Tibial nerve (tissue), 4 donors: ENCODE measurements around the gene ZMYM4. TPM values are rescaled to one million over a fixed set of nuclear protein-coding genes. Genes with fewer than 3 reads are reported as not detected.

Experiments
- DNase-seq, 2 donors: peaks; one replicate each; pipeline ENCODE4 v3.0.0-alpha.2; 2019; ENCODE audit warnings: low spot score in 2 of 2
- H3K27ac ChIP-seq, 4 donors: fragments of 200-600 bp; sonication (generic) in 3 of 4; one replicate each; pipeline ENCODE4 v1.5.1; 2017 to 2019; ENCODE audit warnings: mild to moderate bottlenecking in 1 of 4
- H3K27me3 ChIP-seq, 2 donors: fragments of 200-600 bp; sonication (generic) in 1 of 2; one replicate each; pipeline versions ENCODE4 v1.5.1 to v1.6.0; 2017 to 2019
- H3K36me3 ChIP-seq, 3 donors: fragments of 200-600 bp; sonication (generic); one replicate each; pipeline ENCODE4 v1.5.1; 2018 to 2019
- H3K4me1 ChIP-seq, 4 donors: fragments of 200-600 bp; sonication (generic) in 3 of 4; one replicate each; pipeline ENCODE4 v1.5.1; 2017 to 2019
- H3K4me3 ChIP-seq, 4 donors: fragments of 200-600 bp; sonication (generic) in 3 of 4; one replicate each; pipeline ENCODE4 v1.5.1; 2017 to 2019; ENCODE audit warnings: mild to moderate bottlenecking in 1 of 4, moderate library complexity in 1 of 4
- H3K9me3 ChIP-seq, 4 donors: fragments of 200-600 bp; sonication (generic) in 3 of 4; one replicate each; pipeline ENCODE4 v1.5.1; 2017 to 2019
- CTCF ChIP-seq, 5 experiments: fragments of 200-600 bp in 3 of 5; fragments of 450-650 bp in 2 of 5; sonication (generic) in 3 of 5; IDR thresholded peaks; one replicate each; pipeline ENCODE4 v1.5.1; 2016 to 2019; ENCODE audit warnings: antibody characterized with exemption in 5 of 5, mild to moderate bottlenecking in 3 of 5, moderate library complexity in 2 of 5
- EP300 ChIP-seq, 2 donors: sonication (generic); formaldehyde crosslinking; IDR thresholded peaks; one replicate each; pipeline ENCODE4 v1.6.1; 2017; ENCODE audit warnings: antibody characterized with exemption in 2 of 2, mild to moderate bottlenecking in 1 of 2
- POLR2A ChIP-seq, 2 donors: fragments of 450-650 bp; IDR thresholded peaks; one replicate each; pipeline ENCODE4 v1.6.1; 2017; ENCODE audit warnings: antibody characterized with exemption in 2 of 2, mild to moderate bottlenecking in 2 of 2, moderate library complexity in 2 of 2
- WGBS, 2 donors: methylation state at CpG; one replicate each; pipeline ENCODE4 v1.1.5; 2018; 5-methylcytosine and 5-hydroxymethylcytosine counted together
- total RNA-seq, 4 donors: library from RNA; depleted of rRNA; stranded (reverse); fragments of >200 nt; gene quantifications; one replicate each; pipeline ENCODE4 v1.1.0, GENCODE V29; 2016

ZMYM4 gene
- total RNA-seq, 4 donors from 2014 or later = 22.2 to 38.7 (median 26.5) TPM

DNA sequence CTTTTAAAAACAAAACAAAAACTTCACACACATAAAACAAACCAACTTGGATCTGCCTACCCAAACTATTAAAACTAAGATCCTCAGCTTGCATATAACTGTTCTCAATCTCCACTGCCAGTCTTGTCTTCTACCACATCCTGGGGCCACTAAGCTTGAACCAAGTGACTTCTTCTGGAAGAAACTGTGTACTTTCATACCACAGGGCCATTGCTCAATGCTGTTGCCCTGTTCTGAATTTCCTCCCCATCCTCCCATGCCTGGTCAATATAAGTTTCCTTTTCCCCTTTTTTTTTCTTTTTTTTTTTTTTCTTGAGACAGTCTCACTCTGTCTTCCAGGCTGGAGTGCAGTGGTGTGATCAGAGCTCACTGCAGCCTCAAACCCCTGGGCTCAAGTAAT, 178.8 kb downstream of the ZMYM4 start:
- peaks cover 0 to 82% (median 8%) of the 10 kb centered on the region in 3 donors for H3K36me3 ChIP-seq

DNA sequence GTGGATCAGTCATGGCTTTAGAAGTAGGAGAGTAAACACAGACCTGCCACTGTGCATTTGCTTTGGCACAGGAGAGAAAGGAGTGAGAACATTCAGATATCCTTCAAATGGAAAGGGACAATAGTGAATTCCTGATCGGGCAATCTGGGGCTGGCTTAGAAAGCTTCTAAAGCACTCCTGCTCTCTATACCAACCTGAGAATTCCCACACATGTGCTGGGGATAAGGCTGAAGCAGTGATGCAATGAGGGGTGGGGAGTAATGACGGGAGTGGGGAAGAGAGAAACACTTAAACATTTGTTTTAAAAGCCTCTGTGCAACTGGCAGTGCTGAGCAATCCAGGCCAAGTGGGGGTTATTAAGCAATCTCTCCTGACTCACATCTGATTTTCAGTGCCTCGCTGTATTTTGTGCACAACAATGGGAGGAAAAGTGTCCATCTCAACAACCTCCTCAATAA, 179.9 kb downstream of the ZMYM4 start:
- 51 to 61% methylated on average over 3 of the region's 3 CpGs for WGBS, 2 donors
- peaks cover 4 to 34% (median 28%) of the 10 kb centered on the region in 4 donors for H3K4me1 ChIP-seq

More for the DNA sequence above, 178.8 kb downstream of the ZMYM4 start:
- Histone ChIP-seq H3K27me3 (no peaks in the 10 kb centered on the region), H3K27ac (peak overlapping the region in 1 of 4 donors; percentile 83), H3K4me1 (peaks cover 4 to 28% (median 17%) of the 10 kb centered on the region in 4 donors), H3K4me3 (no peak overlapping the region), H3K9me3 (no peaks in the 10 kb centered on the region)
- DNase-seq = no peak
- TF ChIP-seq EP300 (IDR thresholded peaks at IDR 0.05) (no peak), POLR2A (IDR thresholded peaks at IDR 0.05) (no peak), CTCF (IDR thresholded peaks at IDR 0.05) (no peak)

GRCh38 chr1:35449334-35450008, 181.0 kb downstream of the ZMYM4 start:
- H3K4me1 ChIP-seq = peaks cover 4 to 40% (median 32%) of the 10 kb centered on the region in 4 donors
- H3K4me3 ChIP-seq = no peak overlapping the region
- peaks cover 0 to 75% (median 0%) of the 10 kb centered on the region in 3 donors for H3K36me3 ChIP-seq
- no peaks in the 10 kb centered on the region for H3K9me3 ChIP-seq
- WGBS, 2 donors = 82% methylated on average over 7 of the region's 7 CpGs
- H3K27ac ChIP-seq = peak overlapping the region in 3 of 4 donors; percentile 10 to 78 (median 45)
- no peak for DNase-seq
- no peak for TF ChIP-seq POLR2A (IDR thresholded peaks at IDR 0.05)
- TF ChIP-seq CTCF (IDR thresholded peaks at IDR 0.05) = no peak
- no peak for TF ChIP-seq EP300 (IDR thresholded peaks at IDR 0.05)
- no peaks in the 10 kb centered on the region for H3K27me3 ChIP-seq

More for the DNA sequence above, 179.9 kb downstream of the ZMYM4 start:
- Histone ChIP-seq H3K27ac (peak overlapping the region in 2 of 4 donors; percentile 35 to 83), H3K27me3 (no peaks in the 10 kb centered on the region), H3K4me3 (no peak overlapping the region), H3K36me3 (peaks cover 0 to 78% (median 0%) of the 10 kb centered on the region in 3 donors), H3K9me3 (no peaks in the 10 kb centered on the region)
- DNase-seq = peak; percentile 22 to 48
- peak in 1 of 2 donors; percentile 59 for TF ChIP-seq EP300 (IDR thresholded peaks at IDR 0.05)
- no peak for TF ChIP-seq POLR2A (IDR thresholded peaks at IDR 0.05)
- TF ChIP-seq CTCF (IDR thresholded peaks at IDR 0.05) = no peak

DNA sequence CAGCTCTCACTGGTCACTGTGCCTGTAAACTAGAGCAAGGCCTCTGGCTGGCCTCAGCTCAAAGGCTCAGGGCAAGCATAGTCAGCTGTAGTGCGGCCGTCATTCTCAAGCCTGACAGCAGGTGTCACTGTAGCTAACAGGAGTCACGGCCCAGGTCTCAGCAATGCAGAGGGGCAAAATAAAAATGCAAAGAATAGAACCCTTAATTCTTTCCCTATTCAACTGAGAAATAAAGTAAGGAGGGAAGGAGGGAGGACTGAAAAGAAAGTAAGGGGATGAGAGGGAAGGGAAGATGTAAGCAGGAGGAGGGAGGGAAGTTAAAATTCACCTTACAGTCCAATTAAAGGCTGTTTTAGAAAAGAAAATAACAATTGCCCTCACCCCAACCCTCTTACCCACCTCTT, 182.6 kb downstream of the ZMYM4 start:
- no peak overlapping the region for H3K4me3 ChIP-seq
- peaks cover 0 to 70% (median 0%) of the 10 kb centered on the region in 3 donors for H3K36me3 ChIP-seq
- no peaks in the 10 kb centered on the region for H3K27me3 ChIP-seq
- peaks cover 4 to 47% (median 34%) of the 10 kb centered on the region in 4 donors for H3K4me1 ChIP-seq
- H3K27ac ChIP-seq = peak overlapping the region; percentile 24 to 78 (median 44)
- H3K9me3 ChIP-seq = no peaks in the 10 kb centered on the region
- 2 to 5% methylated on average over 3 of the region's 3 CpGs for WGBS, 2 donors
- TF ChIP-seq CTCF (IDR thresholded peaks at IDR 0.05) = peak; percentile 82 to 93 (median 86)
- no peak for TF ChIP-seq POLR2A (IDR thresholded peaks at IDR 0.05)
- peak; percentile 79 to 96 for DNase-seq

- Histone ChIP-seq H3K36me3 (peaks cover 0 to 73% (median 0%) of the 10 kb centered on the region in 3 donors), H3K4me3 (no peak overlapping the region), H3K27ac (peak overlapping the region in 3 of 4 donors; percentile 31 to 78 (median 58)), H3K27me3 (no peaks in the 10 kb centered on the region), H3K4me1 (peaks cover 4 to 47% (median 34%) of the 10 kb centered on the region in 4 donors), H3K9me3 (no peaks in the 10 kb centered on the region)
- WGBS, 2 donors = 0 to 6% methylated on average over 1 of the region's 1 CpG
- peak in 1 of 2 donors; percentile 48 for DNase-seq
- TF ChIP-seq EP300 (IDR thresholded peaks at IDR 0.05) = peak in 1 of 2 donors; percentile 75
- no peak for TF ChIP-seq POLR2A (IDR thresholded peaks at IDR 0.05)
- peak in 1 of 5 experiments; percentile 26 for TF ChIP-seq CTCF (IDR thresholded peaks at IDR 0.05)
These were observed 183.7 kb downstream of the ZMYM4 start for GRCh38 chr1:35452106-35452774.
